Suprapubic skin (tissue), 3 donors: ENCODE measurements around the gene KLHL29.

Source experiments
- EP300 ChIP-seq: sonication (generic); formaldehyde crosslinking; IDR thresholded peaks from one replicate; pipeline ENCODE4 v1.6.1; 2017; ENCODE audit warnings: antibody characterized with exemption
- POLR2A ChIP-seq, 2 donors: fragments of 450-650 bp; IDR thresholded peaks; one replicate each; pipeline ENCODE4 v1.6.1; 2017; ENCODE audit warnings: antibody characterized with exemption in 2 of 2, mild to moderate bottlenecking in 2 of 2, moderate library complexity in 2 of 2
- TF ChIP-seq, protein P1 (sequence below), 2 donors: fragments of 200-600 bp in 1 of 2; fragments of 450-650 bp in 1 of 2; sonication (generic) in 1 of 2; IDR thresholded peaks; one replicate each; pipeline ENCODE4 v1.5.1; 2016 to 2019; ENCODE audit warnings: antibody characterized with exemption in 2 of 2, mild to moderate bottlenecking in 1 of 2, moderate library complexity in 1 of 2

- TF ChIP-seq, protein P1, sequence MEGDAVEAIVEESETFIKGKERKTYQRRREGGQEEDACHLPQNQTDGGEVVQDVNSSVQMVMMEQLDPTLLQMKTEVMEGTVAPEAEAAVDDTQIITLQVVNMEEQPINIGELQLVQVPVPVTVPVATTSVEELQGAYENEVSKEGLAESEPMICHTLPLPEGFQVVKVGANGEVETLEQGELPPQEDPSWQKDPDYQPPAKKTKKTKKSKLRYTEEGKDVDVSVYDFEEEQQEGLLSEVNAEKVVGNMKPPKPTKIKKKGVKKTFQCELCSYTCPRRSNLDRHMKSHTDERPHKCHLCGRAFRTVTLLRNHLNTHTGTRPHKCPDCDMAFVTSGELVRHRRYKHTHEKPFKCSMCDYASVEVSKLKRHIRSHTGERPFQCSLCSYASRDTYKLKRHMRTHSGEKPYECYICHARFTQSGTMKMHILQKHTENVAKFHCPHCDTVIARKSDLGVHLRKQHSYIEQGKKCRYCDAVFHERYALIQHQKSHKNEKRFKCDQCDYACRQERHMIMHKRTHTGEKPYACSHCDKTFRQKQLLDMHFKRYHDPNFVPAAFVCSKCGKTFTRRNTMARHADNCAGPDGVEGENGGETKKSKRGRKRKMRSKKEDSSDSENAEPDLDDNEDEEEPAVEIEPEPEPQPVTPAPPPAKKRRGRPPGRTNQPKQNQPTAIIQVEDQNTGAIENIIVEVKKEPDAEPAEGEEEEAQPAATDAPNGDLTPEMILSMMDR (IDR thresholded peaks at IDR 0.05): no peak
- TF ChIP-seq EP300 (no peak), POLR2A (IDR thresholded peaks at IDR 0.05) (no peak)
Observed at GRCh38 chr2:23335550-23335949, 49.4 kb upstream of the KLHL29 start.
